ENCODE measurements around the gene LRRC71.

GRCh38 chr1:156943756-156944155, 23.3 kb downstream of the LRRC71 start:
- TF ChIP-seq CTCF (IDR thresholded peaks at IDR 0.05; ENCODE audit: insufficient read depth, low read depth, low read length), result no peak
- no peak for TF ChIP-seq EZH2 (IDR thresholded peaks at IDR 0.05; ENCODE audit: insufficient read depth, low read length)

Data from astrocyte (in vitro differentiated cells and primary cell).